H9 (cell line): Measurements from ENCODE around the gene DMAC2. TPM values are rescaled to one million over a fixed set of nuclear protein-coding genes. Genes with fewer than 3 reads are reported as not detected.

Source experiments
- DNase-seq: peaks from one replicate; pipeline ENCODE4 v3.0.0-alpha.2; 2017
- H2AFZ ChIP-seq: one replicate; pipeline ENCODE4 v1.6.1; 2013; ENCODE audit warnings: mild to moderate bottlenecking, low read length, control low read depth, moderate library complexity
- H2AK5ac ChIP-seq: 2 replicates; pipeline ENCODE4 v1.6.1; 2013; ENCODE audit warnings: low read length, control low read depth, mixed read lengths; ENCODE audit not compliant: insufficient read length
- H2BK120ac ChIP-seq: one replicate; pipeline ENCODE4 v1.6.1; 2013; ENCODE audit warnings: low read depth, mild to moderate bottlenecking, low read length, control low read depth, inconsistent platforms; ENCODE audit not compliant: poor library complexity, severe bottlenecking
- H2BK12ac ChIP-seq: 2 replicates; pipeline ENCODE4 v1.6.1; 2013; ENCODE audit warnings: low read length, control low read depth, mixed read lengths, low read depth; ENCODE audit not compliant: insufficient read length
- H2BK15ac ChIP-seq: 2 replicates; pipeline ENCODE4 v1.6.1; 2013; ENCODE audit warnings: low read depth, low read length, control low read depth
- H2BK20ac ChIP-seq: one replicate; pipeline ENCODE4 v1.6.1; 2013; ENCODE audit warnings: low read depth, mild to moderate bottlenecking, low read length, control low read depth, inconsistent platforms; ENCODE audit not compliant: poor library complexity, severe bottlenecking
- H2BK5ac ChIP-seq: 2 replicates; pipeline ENCODE4 v1.6.1; 2013; ENCODE audit warnings: low read length, control low read depth, mixed read lengths; ENCODE audit not compliant: insufficient read length
- H3K14ac ChIP-seq: 2 replicates; pipeline ENCODE4 v1.6.1; 2013; ENCODE audit warnings: low read length, control low read depth; ENCODE audit not compliant: insufficient read depth
- H3K18ac ChIP-seq: 2 replicates; pipeline ENCODE4 v1.6.1; 2013; ENCODE audit warnings: low read depth, mild to moderate bottlenecking, mixed read lengths, low read length, control low read depth; ENCODE audit not compliant: insufficient read length
- H3K23ac ChIP-seq: 2 replicates; pipeline ENCODE4 v1.6.1; 2013; ENCODE audit warnings: low read length, control low read depth, mixed read lengths, low read depth; ENCODE audit not compliant: insufficient read length
- H3K23me2 ChIP-seq: 2 replicates; pipeline ENCODE4 v1.6.1; 2013; ENCODE audit warnings: low read depth, mild to moderate bottlenecking, mixed read lengths, low read length, control low read depth; ENCODE audit not compliant: insufficient read length, poor library complexity, severe bottlenecking
- H3K27ac ChIP-seq: 2 replicates; pipeline ENCODE4 v1.5.1; 2013; ENCODE audit warnings: low read length, control low read depth, mixed read lengths, low read depth; ENCODE audit not compliant: insufficient read length
- H3K27me3 ChIP-seq: 2 replicates; pipeline ENCODE4 v1.6.1; 2013; ENCODE audit warnings: low read length, control low read depth, inconsistent platforms; ENCODE audit not compliant: insufficient read depth
- H3K4ac ChIP-seq: 2 replicates; pipeline ENCODE4 v1.6.1; 2013; ENCODE audit warnings: low read depth, mild to moderate bottlenecking, control low read depth, inconsistent platforms, low read length, moderate library complexity
- H3K4me1 ChIP-seq: 2 replicates; pipeline ENCODE4 v1.6.1; 2013; ENCODE audit warnings: low read length, control low read depth, inconsistent platforms; ENCODE audit not compliant: insufficient read depth
- H3K4me2 ChIP-seq: 2 replicates; pipeline ENCODE4 v1.6.1; 2013; ENCODE audit warnings: low read length, control low read depth, mixed read lengths; ENCODE audit not compliant: insufficient read length, insufficient read depth
- H3K56ac ChIP-seq: 2 replicates; pipeline ENCODE4 v1.6.1; 2013; ENCODE audit warnings: low read depth, mild to moderate bottlenecking, mixed read lengths, low read length, control low read depth; ENCODE audit not compliant: insufficient read length
- H3K79me1 ChIP-seq: 2 replicates; pipeline ENCODE4 v1.6.1; 2013; ENCODE audit warnings: low read depth, mild to moderate bottlenecking, moderate library complexity, low read length, control low read depth, inconsistent platforms; ENCODE audit not compliant: insufficient read depth, poor library complexity, severe bottlenecking
- H3K79me2 ChIP-seq: 2 replicates; pipeline ENCODE4 v1.6.1; 2013; ENCODE audit warnings: low read length, control low read depth, inconsistent platforms; ENCODE audit not compliant: insufficient read depth
- H3K9ac ChIP-seq: 2 replicates; pipeline ENCODE4 v1.6.1; 2013; ENCODE audit warnings: low read length, control low read depth, mixed read lengths; ENCODE audit not compliant: insufficient read length; ENCODE audit errors: extremely low read depth
- H3K9me3 ChIP-seq: one replicate; pipeline ENCODE4 v1.6.1; 2013; ENCODE audit warnings: low read depth, low read length, inconsistent platforms; ENCODE audit not compliant: control insufficient read depth
- H3T11ph ChIP-seq: one replicate; pipeline ENCODE4 v1.6.1; 2013; ENCODE audit warnings: mild to moderate bottlenecking, low read length, control low read depth, inconsistent platforms
- H4K20me1 ChIP-seq: one replicate; pipeline ENCODE4 v1.6.1; 2013; ENCODE audit not compliant: control insufficient read depth, insufficient read length, insufficient read depth
- H4K5ac ChIP-seq: 2 replicates; pipeline ENCODE4 v1.6.1; 2013; ENCODE audit warnings: low read depth, mild to moderate bottlenecking, mixed read lengths, low read length, control low read depth; ENCODE audit not compliant: insufficient read length
- H4K8ac ChIP-seq: replicated peaks from 2 replicates; pipeline ENCODE4 v1.6.1; 2013; ENCODE audit warnings: low read length, control low read depth, mixed read lengths, low read depth; ENCODE audit not compliant: insufficient read length
- H4K91ac ChIP-seq: 2 replicates; pipeline ENCODE4 v1.6.1; 2013; ENCODE audit warnings: low read depth, mild to moderate bottlenecking, moderate library complexity, mixed read lengths, low read length, control low read depth; ENCODE audit not compliant: insufficient read length
- H3K27ac Mint-ChIP-seq, 3 experiments: 2 replicates in 2 of 3; 3 replicates in 1 of 3; pipeline ENCODE4 v1.8.0; 2020 to 2021; ENCODE audit warnings: mixed read lengths in 3 of 3, mild to moderate bottlenecking in 1 of 3, moderate library complexity in 1 of 3
- H3K27me3 Mint-ChIP-seq: 2 replicates; pipeline ENCODE4 v1.8.0; 2021; ENCODE audit warnings: low read depth, mild to moderate bottlenecking, moderate library complexity, mixed read lengths
- H3K36me3 Mint-ChIP-seq, 3 experiments: 2 replicates in 2 of 3; 3 replicates in 1 of 3; pipeline ENCODE4 v1.8.0; 2020 to 2021; ENCODE audit warnings: low read depth in 3 of 3, mixed read lengths in 3 of 3; ENCODE audit not compliant: insufficient read depth in 1 of 3
- H3K4me1 Mint-ChIP-seq, 2 experiments: 2 replicates each; pipeline ENCODE4 v1.8.0; 2020; ENCODE audit warnings: mixed read lengths in 2 of 2
- H3K4me3 Mint-ChIP-seq, 2 experiments: 2 replicates in 1 of 2; 3 replicates in 1 of 2; pipeline ENCODE4 v1.8.0; 2020 to 2021; ENCODE audit warnings: mild to moderate bottlenecking in 2 of 2, mixed read lengths in 2 of 2, moderate library complexity in 1 of 2
- H3K9me3 Mint-ChIP-seq, 2 experiments: 2 replicates in 1 of 2; 3 replicates in 1 of 2; pipeline ENCODE4 v1.8.0; 2020; ENCODE audit warnings: mild to moderate bottlenecking in 2 of 2, mixed read lengths in 2 of 2, moderate library complexity in 1 of 2
- CTCF ChIP-seq: fragments of 200-600 bp; sonication (generic); conservative IDR thresholded peaks from 3 replicates; pipeline ENCODE4 v1.8.0; 2021; ENCODE audit warnings: antibody characterized with exemption, mild to moderate bottlenecking
- WGBS: extraction: QIAGEN DNeasy Blood & Tissue Kit; methylation state at CpG from one replicate; pipeline ENCODE4 v1.1.7; 2013; ENCODE audit warnings: missing lambda C conversion rate, low lambda C conversion rate, mixed read lengths; ENCODE audit not compliant: insufficient read length; ENCODE audit errors: extremely low coverage; 5-methylcytosine and 5-hydroxymethylcytosine counted together
- total RNA-seq: library from RNA; stranded (reverse); gene quantifications from 2 replicates; pipeline ENCODE4 v1.2.1, GENCODE V29; 2021

The DMAC2 gene
- total RNA-seq, 1 experiment from 2014 or later: 70.5 TPM

DNA sequence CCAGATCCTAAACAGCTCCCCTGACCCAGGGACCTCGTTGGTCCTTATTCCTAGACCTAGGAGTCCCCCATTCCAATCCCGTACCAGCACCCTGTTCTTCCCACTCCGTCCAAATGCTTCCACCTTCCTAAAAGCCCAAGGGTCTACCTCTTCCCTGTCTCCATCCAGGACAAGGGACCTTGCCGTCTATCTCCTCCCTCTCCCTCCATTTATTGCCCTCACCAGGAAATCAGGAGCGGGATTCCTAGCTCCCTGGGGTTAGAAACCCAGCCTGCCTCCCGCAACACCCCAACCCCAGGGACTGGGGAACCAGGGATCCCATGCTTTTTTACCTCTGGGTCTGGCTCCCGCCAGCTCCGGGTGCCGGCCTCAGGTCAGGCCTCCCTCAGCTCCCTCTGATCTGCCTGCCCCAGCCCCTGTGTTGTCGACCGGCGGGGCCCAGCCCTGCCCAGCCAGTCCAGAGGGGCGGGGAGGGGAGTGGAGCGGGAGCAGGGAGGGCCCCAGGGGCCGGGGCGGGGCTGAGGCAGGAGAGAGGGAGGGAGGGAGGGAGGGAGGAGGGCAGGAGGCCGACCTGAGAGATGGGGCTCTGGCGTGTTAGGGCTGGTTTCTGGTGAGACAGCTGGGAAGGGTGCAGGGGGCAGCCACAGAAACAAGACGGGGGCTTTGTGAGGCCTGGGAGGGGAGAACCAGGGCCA, 12.6 kb downstream of the DMAC2 start, which contains the start of gene B3GNT8:
Gene B3GNT8 (minus strand): TSS at position 423 of the 695 bp plus-strand sequence. CDS start 596 bp downstream, outside the sequence.
- H3K4me1 ChIP-seq: no peaks in the 10 kb centered on the region
- peak within 1 kb of the TSS; percentile 70 to 84 for H3K4me3 Mint-ChIP-seq
- no peak within 1 kb of the TSS for H2BK15ac ChIP-seq
- H3K79me1 ChIP-seq: no peaks in the 10 kb centered on the region
- H3K27me3 Mint-ChIP-seq: no peaks in the 10 kb centered on the region
- H4K5ac ChIP-seq: no peak within 1 kb of the TSS
- no peak within 1 kb of the TSS for H3K27ac ChIP-seq
- H3K9me3 ChIP-seq: no peaks in the 10 kb centered on the region
- peak within 1 kb of the TSS; percentile 44 for H3K9ac ChIP-seq
- no peak within 1 kb of the TSS for H4K8ac ChIP-seq
- H3K18ac ChIP-seq: peak within 1 kb of the TSS; percentile 22
- no peak within 1 kb of the TSS for H3K4ac ChIP-seq
- TF ChIP-seq CTCF: no peak
- H4K91ac ChIP-seq: no peak within 1 kb of the TSS
- H3K9me3 Mint-ChIP-seq: no peaks in the 10 kb centered on the region
- no peak within 1 kb of the TSS for H2AFZ ChIP-seq
- no peak within 1 kb of the TSS for H2AK5ac ChIP-seq
- H3K23me2 ChIP-seq: peaks cover 11% of the 10 kb centered on the region
- no peak within 1 kb of the TSS for H3T11ph ChIP-seq
- peak within 1 kb of the TSS; percentile 70 to 97 (median 72) for H3K27ac Mint-ChIP-seq
- peaks cover 8 to 29% (median 28%) of the 10 kb centered on the region in 3 experiments; a peak in 6 of 7 replicates for H3K36me3 Mint-ChIP-seq
- H2BK5ac ChIP-seq: no peak within 1 kb of the TSS
- DNase-seq: peak; percentile 93
- no peak within 1 kb of the TSS for H2BK20ac ChIP-seq
- H3K14ac ChIP-seq: peak within 1 kb of the TSS; percentile 60
- no peak within 1 kb of the TSS for H2BK12ac ChIP-seq
- no peak within 1 kb of the TSS for H3K56ac ChIP-seq
- no peak within 1 kb of the TSS for H3K23ac ChIP-seq
- H3K4me1 Mint-ChIP-seq: peaks cover 14 to 29% of the 10 kb centered on the region in 2 experiments
- H3K27me3 ChIP-seq: no peaks in the 10 kb centered on the region
- H4K20me1 ChIP-seq: no peaks in the 10 kb centered on the region
- H2BK120ac ChIP-seq: no peak within 1 kb of the TSS
- H3K79me2 ChIP-seq: no peaks in the 10 kb centered on the region
- no CpG with 5 or more reads among the region's 19 CpGs for WGBS
- H3K4me2 ChIP-seq: peak within 1 kb of the TSS; percentile 80
